RKO (cell line): Measurements from ENCODE around the gene NUDT16L1.
"Not testable (repeated sequence)": the region's sequence is repeated elsewhere in the genome, so short reads cannot be mapped to it uniquely, and the experiment has no call there.

Experiments
- DNase-seq: peaks from one replicate; pipeline ENCODE4 v3.0.0-alpha.2; 2016; ENCODE audit warnings: low spot score

Gene NUDT16L1

DNA sequence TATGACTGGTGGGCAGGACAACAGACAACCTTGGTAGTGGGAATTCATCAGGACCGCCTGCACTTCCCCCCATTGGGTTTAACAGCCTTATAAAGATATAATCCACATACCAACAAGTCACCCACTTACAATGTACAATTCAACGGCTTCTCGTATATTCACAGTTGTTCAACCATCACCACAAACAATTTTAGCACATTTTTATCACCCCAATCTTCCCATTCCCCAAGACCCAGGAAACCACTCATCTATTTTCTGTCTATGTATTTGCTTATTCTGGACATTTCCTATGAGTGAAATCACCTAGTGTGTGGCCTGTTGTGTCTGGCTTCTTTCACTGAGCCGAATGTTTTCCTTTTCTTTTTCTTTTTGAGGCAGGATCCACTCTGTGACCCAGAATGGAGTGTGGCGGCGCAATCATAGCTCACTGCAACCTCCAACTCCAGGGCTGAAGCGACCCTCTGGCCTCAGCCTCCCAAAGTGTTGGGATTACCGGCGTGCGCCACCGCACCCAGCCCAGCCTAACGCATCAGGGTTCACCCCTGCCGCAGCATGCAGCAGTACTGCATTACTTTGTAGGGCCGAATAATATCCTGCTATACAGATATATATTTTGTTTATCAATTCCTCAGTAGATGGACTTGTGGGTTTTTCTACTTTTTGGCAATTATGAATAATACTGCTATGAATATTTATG, 29.9 kb downstream of the NUDT16L1 start:
- DNase-seq = no peak

DNA sequence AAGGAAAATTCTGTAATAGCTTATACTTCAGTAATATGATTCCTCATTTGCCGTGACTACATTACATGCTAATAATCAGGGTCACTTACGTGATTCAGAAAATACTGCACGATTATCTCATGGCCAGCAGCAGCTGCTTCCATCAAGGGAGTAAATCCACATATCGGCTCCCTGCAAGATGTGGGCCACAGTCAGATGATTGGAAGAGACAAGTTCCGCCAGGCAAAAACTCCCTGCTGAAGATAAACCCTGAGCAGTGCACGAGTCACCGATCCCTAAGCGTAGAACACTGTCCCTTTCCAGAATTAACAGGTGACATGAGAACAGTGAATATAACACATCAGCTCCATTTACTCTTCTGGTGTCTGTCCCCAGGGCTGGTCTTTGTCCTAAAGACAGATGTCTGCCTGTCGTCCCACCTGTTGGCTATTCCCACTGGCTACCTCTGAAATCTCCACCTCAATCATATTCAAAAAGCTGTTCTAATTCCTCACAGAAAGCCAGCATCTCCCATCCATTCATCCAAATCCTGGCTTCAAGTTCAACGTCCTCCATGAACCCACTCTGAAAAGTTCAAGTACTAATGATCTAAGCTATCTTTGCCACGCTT, 31.4 kb downstream of the NUDT16L1 start:
- no peak for DNase-seq

DNA sequence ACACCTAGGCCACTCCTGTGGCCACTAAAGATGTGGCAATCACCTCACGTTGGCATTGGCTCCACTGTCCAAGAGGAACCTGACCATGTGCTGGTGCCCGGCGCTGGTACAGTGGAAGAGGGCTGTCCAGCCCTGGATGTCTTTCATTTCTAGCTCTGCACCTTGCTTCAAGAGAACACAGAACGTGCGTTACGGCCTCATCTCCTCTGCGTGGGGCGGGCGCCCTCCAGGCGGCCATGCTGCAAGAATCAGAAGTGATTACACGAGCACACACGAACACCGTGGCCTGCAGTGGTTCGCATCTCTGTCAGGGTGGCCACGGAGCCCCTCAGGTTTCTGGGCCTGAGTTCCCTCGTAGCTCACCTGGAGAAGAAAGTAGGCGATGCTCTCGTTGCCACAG, 33.3 kb downstream of the NUDT16L1 start:
- no peak for DNase-seq

DNA sequence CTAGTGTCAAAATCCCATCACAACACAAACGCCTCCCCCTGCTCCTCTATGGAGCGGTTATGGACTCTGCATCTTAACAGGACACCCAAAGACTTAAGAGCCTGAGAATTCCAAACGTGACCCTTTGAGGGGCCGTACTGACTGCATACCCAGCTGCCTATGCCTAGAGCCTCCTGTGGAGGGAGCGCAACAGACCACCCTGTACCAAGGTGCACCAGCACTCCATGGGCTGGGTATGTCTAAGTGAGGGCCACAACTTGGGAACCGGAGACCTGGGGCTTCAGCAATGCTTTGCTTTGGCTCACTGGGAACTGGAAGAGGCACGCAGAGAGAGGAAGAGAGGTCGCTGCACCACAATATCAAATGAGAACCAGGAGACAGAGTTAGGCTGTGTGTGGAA, 35.3 kb downstream of the NUDT16L1 start:
- DNase-seq = no peak

DNA sequence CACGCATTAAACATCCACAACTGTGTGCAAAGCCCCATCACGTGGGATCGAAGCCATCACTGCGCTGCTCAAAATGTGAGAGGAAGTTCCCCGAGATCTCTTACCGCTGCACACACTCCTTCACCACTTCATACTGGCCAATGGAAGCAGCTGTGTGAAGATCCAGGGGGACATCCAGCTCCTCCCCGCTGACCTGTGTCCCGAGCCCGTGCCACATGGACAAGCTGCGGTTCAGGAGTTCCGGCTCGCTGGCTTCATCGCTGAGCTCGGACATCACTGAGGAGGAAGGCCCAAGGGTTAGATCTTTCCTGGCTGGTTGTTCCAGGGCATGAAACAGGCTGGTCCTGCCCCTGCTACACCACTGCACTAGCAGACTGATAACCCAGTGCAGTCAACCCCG, 36.5 kb downstream of the NUDT16L1 start:
- no peak for DNase-seq

DNA sequence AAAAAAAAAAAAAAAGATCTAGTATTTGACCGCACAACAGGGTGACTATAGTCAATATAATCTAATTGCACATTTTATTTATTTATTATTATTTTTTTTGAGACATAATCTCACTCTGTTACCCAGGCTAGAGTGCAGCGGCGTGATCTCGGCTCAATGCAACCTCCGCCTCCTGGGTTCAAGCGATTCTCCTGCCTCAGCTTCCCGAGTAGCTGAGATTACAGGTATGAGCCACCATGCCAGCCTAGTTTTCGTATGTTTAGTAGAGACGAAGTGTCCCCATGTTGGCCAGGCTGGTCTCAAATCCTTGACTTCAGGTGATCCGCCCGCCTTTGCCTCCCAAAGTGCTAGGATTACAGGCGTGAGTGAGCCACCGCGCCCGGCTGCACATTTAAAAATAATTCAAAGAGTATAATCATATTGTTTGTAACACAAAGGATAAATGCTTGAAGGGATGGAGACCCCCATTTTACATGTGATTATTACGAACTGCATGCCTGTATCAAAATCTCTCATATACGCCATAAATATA, 39.9 kb downstream of the NUDT16L1 start:
- DNase-seq = no peak

DNA sequence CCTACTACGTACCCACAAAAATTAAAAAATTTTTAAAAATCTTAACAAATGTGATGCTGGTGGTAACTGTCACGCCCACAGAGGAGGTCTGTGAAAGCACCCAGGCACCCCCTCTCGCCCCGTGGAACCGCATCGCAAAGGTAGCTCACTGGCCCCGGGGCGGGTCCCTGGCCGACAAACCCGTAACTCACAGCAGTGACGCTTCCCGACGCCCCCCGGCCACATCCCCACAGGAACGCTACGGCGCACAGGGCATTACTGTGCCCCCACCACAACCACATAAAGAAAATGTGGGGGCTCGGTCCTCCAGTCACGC, 40.3 kb downstream of the NUDT16L1 start:
- DNase-seq = peak; percentile 9

DNA sequence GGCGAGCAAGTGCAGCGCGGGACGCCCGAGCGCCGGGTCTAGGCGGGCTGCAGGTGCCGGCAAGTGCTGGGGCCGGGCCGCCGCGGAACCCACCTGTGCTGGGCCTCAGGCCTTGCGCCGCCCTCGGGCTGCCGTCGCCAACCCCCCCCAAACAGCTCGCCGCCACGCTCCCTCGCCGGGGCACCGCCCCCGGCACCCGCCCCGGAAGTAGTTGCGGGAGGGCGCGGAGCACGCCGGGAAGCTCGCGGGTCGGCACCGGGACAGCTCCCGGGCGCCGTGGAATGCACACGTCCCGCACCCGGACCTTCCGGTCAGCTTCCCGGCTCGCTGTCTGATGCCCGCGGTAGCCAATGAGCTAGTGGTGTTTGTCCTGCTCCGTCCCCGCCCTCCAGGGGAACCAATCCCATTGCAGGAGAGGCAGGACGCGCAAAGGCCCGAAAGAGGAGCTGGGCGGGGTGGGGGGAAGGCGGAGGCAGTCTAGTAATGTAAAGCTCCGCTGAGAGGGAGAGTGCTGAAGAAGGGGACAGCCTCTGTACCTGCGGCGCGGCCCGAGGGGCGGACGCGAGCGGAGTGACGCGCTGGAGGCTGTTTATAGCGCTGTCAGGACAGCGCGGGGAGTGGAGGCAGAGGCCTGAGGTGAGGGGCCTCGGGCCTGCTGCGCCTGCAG, 40.8 kb downstream of the NUDT16L1 start, which contains the start of the genes ANKS3 and DNAAF8:
Gene ANKS3, minus strand, starts transcription at position 209 of the 667 bp plus-strand sequence. CDS start 4,122 bp downstream, outside the sequence.
Gene DNAAF8, plus strand, starts transcription at position 475 of the 667 bp plus-strand sequence. CDS start 1,978 bp downstream, outside the sequence.
- DNase-seq = peak; percentile 97

DNA sequence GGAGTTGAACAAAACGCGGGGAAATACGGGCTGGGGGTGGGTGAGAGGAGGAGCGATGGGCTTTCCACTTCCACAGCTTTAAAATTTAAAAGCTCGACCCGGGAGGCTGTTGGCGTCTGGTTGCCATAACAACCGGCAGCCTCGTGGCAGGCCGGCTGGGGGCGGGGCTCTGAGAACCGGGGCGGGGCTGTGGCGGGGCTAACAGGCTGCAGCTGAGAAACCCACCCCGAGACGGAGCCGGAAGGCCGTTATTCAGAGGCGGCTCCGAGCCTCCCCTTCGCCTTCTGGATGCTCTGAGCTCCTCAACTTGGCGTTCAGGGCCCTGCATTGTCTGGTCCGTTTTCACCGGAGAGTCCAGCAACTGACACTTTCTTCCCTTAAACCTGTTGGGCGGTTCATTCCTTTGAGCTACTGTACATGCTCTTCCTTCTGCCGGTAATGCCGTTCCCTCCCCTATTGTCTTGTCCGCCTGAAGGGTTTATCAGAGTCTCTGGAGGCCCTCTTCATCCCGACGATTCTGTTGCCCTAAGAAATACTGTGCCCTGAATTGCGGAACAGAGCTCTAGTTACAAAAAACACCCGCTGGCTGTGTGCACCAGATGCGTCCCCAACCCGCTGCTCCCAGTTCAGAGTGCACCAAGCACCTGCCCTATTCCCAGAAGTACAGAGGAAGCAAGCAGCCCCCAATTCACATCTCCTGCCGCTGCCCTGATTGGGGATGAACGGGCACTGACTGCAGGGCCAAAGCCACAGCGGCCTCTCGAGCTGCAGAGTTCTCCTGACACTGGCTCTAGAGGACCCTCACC, 41.6 kb downstream of the NUDT16L1 start:
- peak; percentile 80 for DNase-seq

DNA sequence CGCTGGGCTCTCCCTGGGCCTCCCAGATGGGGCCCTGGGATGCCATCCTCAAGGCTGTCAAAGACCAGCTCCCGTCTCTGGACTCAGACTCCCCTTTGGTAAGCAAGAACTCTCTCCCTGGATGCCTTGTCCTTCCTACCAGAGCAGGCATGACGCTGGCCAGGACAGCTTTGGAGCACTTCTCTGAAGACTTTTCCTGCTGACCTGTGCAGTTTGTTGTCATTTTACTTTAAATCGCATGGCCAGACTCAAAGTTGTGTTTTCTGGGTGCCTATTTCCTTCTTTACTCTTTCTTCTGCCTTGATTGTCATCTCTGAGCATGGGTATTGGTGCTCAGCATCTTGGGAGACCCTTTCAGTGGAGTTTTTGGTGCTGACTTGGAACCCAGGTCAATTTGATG, 43.2 kb downstream of the NUDT16L1 start:
- no peak for DNase-seq

DNA sequence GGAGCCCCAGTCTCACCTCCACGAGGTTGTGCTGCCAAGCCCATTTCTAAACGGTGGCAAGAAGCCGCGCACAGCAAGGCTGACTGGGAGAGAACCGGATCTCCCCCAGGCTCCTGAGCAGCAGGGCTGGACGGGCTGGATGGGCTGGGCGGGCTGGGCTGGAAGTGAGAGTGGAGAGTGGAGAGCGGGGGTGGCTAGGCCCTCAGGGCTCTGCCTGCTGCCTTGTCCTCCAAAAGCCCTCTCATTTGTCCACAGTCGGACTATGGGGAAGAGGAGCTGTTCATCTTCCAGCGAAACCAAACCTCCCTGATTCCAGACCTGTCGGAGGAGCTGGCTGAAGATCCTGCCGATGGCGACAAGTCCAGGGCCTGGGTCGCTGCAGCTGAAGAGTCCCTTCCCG, 44.2 kb downstream of the NUDT16L1 start:
- DNase-seq = no peak

DNA sequence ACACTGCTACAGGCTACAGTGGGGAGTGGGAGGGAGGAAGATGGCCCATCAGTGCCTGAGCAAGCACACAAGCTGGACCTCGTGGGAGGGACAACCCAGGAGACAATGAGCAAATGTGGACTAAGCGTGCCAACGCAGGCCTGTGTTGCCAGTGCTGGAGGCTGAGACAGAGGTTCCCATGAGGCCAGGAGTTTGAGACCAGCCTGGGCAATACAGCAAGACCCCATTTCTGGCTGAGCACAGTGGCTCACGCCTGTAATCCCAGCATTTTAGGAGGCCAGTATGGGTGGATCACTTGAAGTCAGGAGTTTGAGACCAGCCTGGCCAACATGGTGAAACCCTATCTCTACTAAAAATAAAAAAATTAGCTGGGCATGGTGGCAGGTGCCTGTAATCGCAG, 45.0 kb downstream of the NUDT16L1 start:
- not testable (repeated sequence) for DNase-seq

DNA sequence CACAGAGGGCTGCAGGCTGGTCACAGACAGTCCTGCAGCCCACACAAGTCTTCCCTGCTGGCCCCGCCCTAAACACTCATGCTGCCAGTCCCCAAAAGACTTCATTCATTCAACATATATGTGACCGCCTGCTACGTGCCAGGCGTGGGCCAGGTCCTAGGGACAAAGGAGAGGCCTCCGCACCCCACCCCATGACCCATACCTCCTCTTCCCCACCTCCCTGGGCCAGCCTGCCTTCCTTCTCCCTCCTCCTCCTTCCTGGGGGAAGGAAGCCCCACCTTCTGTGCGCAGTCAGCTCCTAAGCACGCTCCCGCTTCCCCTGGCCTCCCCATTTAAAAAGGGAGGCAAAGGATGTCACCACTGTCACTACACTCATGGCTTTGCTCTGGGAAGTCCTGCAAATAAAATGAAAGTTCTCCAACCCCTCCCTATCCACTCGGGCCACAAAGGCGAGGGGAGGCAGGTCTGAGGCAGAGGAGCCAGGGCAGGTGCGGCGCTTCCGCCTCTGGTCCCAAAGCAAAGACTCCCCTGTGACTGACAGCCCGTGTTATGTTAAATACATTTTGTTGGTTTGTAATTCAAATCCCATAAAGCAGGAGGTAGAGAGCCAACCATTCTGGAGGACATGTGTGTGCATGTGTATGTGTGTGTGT, 50.0 kb downstream of the NUDT16L1 start:
- DNase-seq = no peak

DNA sequence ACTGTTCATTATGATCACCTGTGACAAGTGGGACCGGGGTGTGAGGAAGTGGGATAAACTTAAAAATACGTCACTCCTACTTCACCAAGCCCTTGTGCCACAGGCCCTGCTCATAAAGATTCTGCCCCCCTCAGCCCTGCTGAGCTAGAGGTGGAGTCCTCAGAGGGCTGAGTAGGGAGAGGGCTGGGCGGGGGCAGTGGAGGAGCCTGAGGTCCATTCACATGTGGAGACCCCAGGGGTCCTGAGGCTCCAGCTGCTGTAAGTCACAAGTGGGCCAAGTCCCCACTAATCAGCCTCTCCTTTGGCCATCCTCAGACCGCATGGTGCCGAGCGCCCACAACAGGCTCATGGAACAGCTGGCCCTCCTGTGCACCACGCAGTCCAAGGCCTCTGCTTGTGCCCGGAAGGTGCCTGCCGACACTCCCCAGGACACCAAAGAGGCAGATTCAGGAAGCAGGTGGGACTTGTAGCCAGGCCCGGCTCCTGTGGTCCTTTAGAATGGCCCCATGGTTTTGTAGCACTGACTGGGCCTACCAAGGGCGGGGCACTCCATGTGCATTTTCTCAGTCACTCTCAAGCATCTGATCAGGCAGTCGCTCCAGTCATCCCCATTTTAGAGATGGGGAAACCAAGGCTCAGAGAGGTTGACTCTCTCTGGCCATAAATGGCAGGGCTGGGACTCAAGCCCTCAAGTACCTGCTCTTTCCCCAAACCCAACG, 51.4 kb downstream of the NUDT16L1 start:
- no peak for DNase-seq

DNA sequence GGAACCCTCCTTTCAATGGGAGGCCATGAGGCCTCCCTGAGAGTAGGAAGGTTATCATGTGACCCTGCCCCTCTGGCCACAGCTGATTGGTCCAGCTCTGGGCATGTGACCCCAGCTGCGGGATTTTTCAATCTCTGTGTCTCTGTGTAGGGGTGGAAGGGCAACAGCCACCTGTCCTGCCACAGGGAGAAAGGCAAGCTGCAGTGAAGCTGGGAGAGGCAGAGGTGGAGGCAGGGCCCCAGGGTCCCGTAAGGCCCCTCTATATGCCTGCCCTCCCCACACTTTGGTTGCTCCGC, 51.9 kb downstream of the NUDT16L1 start:
- no peak for DNase-seq
